Measurements from ENCODE around the gene CCNE1.

The CCNE1 gene

GRCh38 chr19:29833614-29834261 is 21.9 kb downstream of the CCNE1 start:
- Histone ChIP-seq H3K4me1 (ENCODE audit: control insufficient read depth, insufficient read depth, low read length) (no peaks in the 10 kb centered on the region), H3K36me3 (ENCODE audit: control insufficient read depth, insufficient read depth, low read length) (no peaks in the 10 kb centered on the region), H3K27me3 (ENCODE audit: control insufficient read depth, insufficient read depth, low read length, poor library complexity, severe bottlenecking) (no peaks in the 10 kb centered on the region), H3K27ac (ENCODE audit: insufficient read depth, low read depth, low read length, poor library complexity, severe bottlenecking) (no peak overlapping the region), H3K9me3 (ENCODE audit: control insufficient read depth, low read length) (no peaks in the 10 kb centered on the region), H3K4me3 (ENCODE audit: insufficient read depth, low read depth, low read length) (no peak overlapping the region)
- 92% methylated on average over 12 of the region's 12 CpGs for WGBS, 2 experiments

- WGBS, 2 experiments: 90 to 92% methylated on average over 16 of the region's 17 CpGs
- H3K36me3 ChIP-seq (ENCODE audit: control insufficient read depth, insufficient read depth, low read length): no peaks in the 10 kb centered on the region
- no peaks in the 10 kb centered on the region for H3K9me3 ChIP-seq (ENCODE audit: control insufficient read depth, low read length)
- no peak overlapping the region for H3K27ac ChIP-seq (ENCODE audit: insufficient read depth, low read depth, low read length, poor library complexity, severe bottlenecking)
- no peaks in the 10 kb centered on the region for H3K27me3 ChIP-seq (ENCODE audit: control insufficient read depth, insufficient read depth, low read length, poor library complexity, severe bottlenecking)
- no peaks in the 10 kb centered on the region for H3K4me1 ChIP-seq (ENCODE audit: control insufficient read depth, insufficient read depth, low read length)
- no peak overlapping the region for H3K4me3 ChIP-seq (ENCODE audit: insufficient read depth, low read depth, low read length)
These were observed 23.4 kb downstream of the CCNE1 start for GRCh38 chr19:29834991-29835846.

- 80 to 91% methylated on average over 5 of the region's 5 CpGs for WGBS, 2 experiments
- Histone ChIP-seq H3K9me3 (ENCODE audit: control insufficient read depth, low read length) (no peaks in the 10 kb centered on the region), H3K4me3 (ENCODE audit: insufficient read depth, low read depth, low read length) (no peak overlapping the region), H3K4me1 (ENCODE audit: control insufficient read depth, insufficient read depth, low read length) (no peaks in the 10 kb centered on the region), H3K27me3 (ENCODE audit: control insufficient read depth, insufficient read depth, low read length, poor library complexity, severe bottlenecking) (no peaks in the 10 kb centered on the region), H3K27ac (ENCODE audit: insufficient read depth, low read depth, low read length, poor library complexity, severe bottlenecking) (no peak overlapping the region), H3K36me3 (ENCODE audit: control insufficient read depth, insufficient read depth, low read length) (no peaks in the 10 kb centered on the region)
These were observed 24.6 kb downstream of the CCNE1 start for GRCh38 chr19:29836409-29836825.

- 84 to 94% methylated on average over 6 of the region's 6 CpGs for WGBS, 2 experiments
- Histone ChIP-seq H3K36me3 (ENCODE audit: control insufficient read depth, insufficient read depth, low read length) (no peaks in the 10 kb centered on the region), H3K27ac (ENCODE audit: insufficient read depth, low read depth, low read length, poor library complexity, severe bottlenecking) (no peak overlapping the region), H3K4me1 (ENCODE audit: control insufficient read depth, insufficient read depth, low read length) (no peaks in the 10 kb centered on the region), H3K9me3 (ENCODE audit: control insufficient read depth, low read length) (no peaks in the 10 kb centered on the region), H3K4me3 (ENCODE audit: insufficient read depth, low read depth, low read length) (no peak overlapping the region), H3K27me3 (ENCODE audit: control insufficient read depth, insufficient read depth, low read length, poor library complexity, severe bottlenecking) (peaks cover 7% of the 10 kb centered on the region)
These were observed 25.7 kb downstream of the CCNE1 start for GRCh38 chr19:29837448-29837981.

- peaks cover 12% of the 10 kb centered on the region for H3K27me3 ChIP-seq (ENCODE audit: control insufficient read depth, insufficient read depth, low read length, poor library complexity, severe bottlenecking)
- H3K4me1 ChIP-seq (ENCODE audit: control insufficient read depth, insufficient read depth, low read length): peaks cover 3% of the 10 kb centered on the region
- H3K27ac ChIP-seq (ENCODE audit: insufficient read depth, low read depth, low read length, poor library complexity, severe bottlenecking): no peak overlapping the region
- no peak overlapping the region for H3K4me3 ChIP-seq (ENCODE audit: insufficient read depth, low read depth, low read length)
- H3K36me3 ChIP-seq (ENCODE audit: control insufficient read depth, insufficient read depth, low read length): no peaks in the 10 kb centered on the region
- WGBS, 2 experiments: 94 to 95% methylated on average over 9 of the region's 9 CpGs
- no peaks in the 10 kb centered on the region for H3K9me3 ChIP-seq (ENCODE audit: control insufficient read depth, low read length)
These were observed 26.2 kb downstream of the CCNE1 start for GRCh38 chr19:29837996-29838395.

- Histone ChIP-seq H3K4me3 (ENCODE audit: insufficient read depth, low read depth, low read length) (no peak overlapping the region), H3K27ac (ENCODE audit: insufficient read depth, low read depth, low read length, poor library complexity, severe bottlenecking) (no peak overlapping the region), H3K9me3 (ENCODE audit: control insufficient read depth, low read length) (no peaks in the 10 kb centered on the region), H3K4me1 (ENCODE audit: control insufficient read depth, insufficient read depth, low read length) (peaks cover 14% of the 10 kb centered on the region), H3K36me3 (ENCODE audit: control insufficient read depth, insufficient read depth, low read length) (no peaks in the 10 kb centered on the region), H3K27me3 (ENCODE audit: control insufficient read depth, insufficient read depth, low read length, poor library complexity, severe bottlenecking) (peaks cover 25% of the 10 kb centered on the region)
- 88% methylated on average over 22 of the region's 22 CpGs for WGBS, 2 experiments
These were observed 28.5 kb downstream of the CCNE1 start for GRCh38 chr19:29840066-29840950.

GRCh38 chr19:29841209-29841558 is 29.4 kb downstream of the CCNE1 start:
- WGBS, 2 experiments: 95 to 96% methylated on average over 3 of the region's 3 CpGs
- Histone ChIP-seq H3K9me3 (ENCODE audit: control insufficient read depth, low read length) (no peaks in the 10 kb centered on the region), H3K4me1 (ENCODE audit: control insufficient read depth, insufficient read depth, low read length) (peaks cover 14% of the 10 kb centered on the region), H3K4me3 (ENCODE audit: insufficient read depth, low read depth, low read length) (no peak overlapping the region), H3K27ac (ENCODE audit: insufficient read depth, low read depth, low read length, poor library complexity, severe bottlenecking) (no peak overlapping the region), H3K36me3 (ENCODE audit: control insufficient read depth, insufficient read depth, low read length) (no peaks in the 10 kb centered on the region), H3K27me3 (ENCODE audit: control insufficient read depth, insufficient read depth, low read length, poor library complexity, severe bottlenecking) (peaks cover 25% of the 10 kb centered on the region)

- Histone ChIP-seq H3K27ac (ENCODE audit: insufficient read depth, low read depth, low read length, poor library complexity, severe bottlenecking) (no peak overlapping the region), H3K9me3 (ENCODE audit: control insufficient read depth, low read length) (no peaks in the 10 kb centered on the region), H3K27me3 (ENCODE audit: control insufficient read depth, insufficient read depth, low read length, poor library complexity, severe bottlenecking) (peaks cover 26% of the 10 kb centered on the region), H3K4me3 (ENCODE audit: insufficient read depth, low read depth, low read length) (no peak overlapping the region), H3K4me1 (ENCODE audit: control insufficient read depth, insufficient read depth, low read length) (peaks cover 14% of the 10 kb centered on the region), H3K36me3 (ENCODE audit: control insufficient read depth, insufficient read depth, low read length) (no peaks in the 10 kb centered on the region)
- WGBS, 2 experiments: 80 to 81% methylated on average over 10 of the region's 10 CpGs
These were observed 30.0 kb downstream of the CCNE1 start for GRCh38 chr19:29841559-29842367.

GRCh38 chr19:29842471-29843179 is 30.8 kb downstream of the CCNE1 start:
- H3K4me3 ChIP-seq (ENCODE audit: insufficient read depth, low read depth, low read length): peak overlapping the region; percentile 24
- no peak overlapping the region for H3K27ac ChIP-seq (ENCODE audit: insufficient read depth, low read depth, low read length, poor library complexity, severe bottlenecking)
- H3K27me3 ChIP-seq (ENCODE audit: control insufficient read depth, insufficient read depth, low read length, poor library complexity, severe bottlenecking): peaks cover 34% of the 10 kb centered on the region
- no peaks in the 10 kb centered on the region for H3K36me3 ChIP-seq (ENCODE audit: control insufficient read depth, insufficient read depth, low read length)
- 84 to 87% methylated on average over 11 of the region's 11 CpGs for WGBS, 2 experiments
- H3K4me1 ChIP-seq (ENCODE audit: control insufficient read depth, insufficient read depth, low read length): peaks cover 14% of the 10 kb centered on the region
- no peaks in the 10 kb centered on the region for H3K9me3 ChIP-seq (ENCODE audit: control insufficient read depth, low read length)

Data from ectodermal cell (in vitro differentiated cells).